Fibroblast of skin of left biceps (primary cell): ENCODE results near the gene APOBEC3B.
"Not testable (repeated sequence)": the region's sequence is repeated elsewhere in the genome, so short reads cannot be mapped to it uniquely, and the experiment has no call there.

Experiments
- DNase-seq, 2 experiments: peaks; one replicate each; pipeline ENCODE4 v3.0.0-alpha.2; 2013; ENCODE audit warnings: low read depth in 2 of 2

Gene APOBEC3B

DNA sequence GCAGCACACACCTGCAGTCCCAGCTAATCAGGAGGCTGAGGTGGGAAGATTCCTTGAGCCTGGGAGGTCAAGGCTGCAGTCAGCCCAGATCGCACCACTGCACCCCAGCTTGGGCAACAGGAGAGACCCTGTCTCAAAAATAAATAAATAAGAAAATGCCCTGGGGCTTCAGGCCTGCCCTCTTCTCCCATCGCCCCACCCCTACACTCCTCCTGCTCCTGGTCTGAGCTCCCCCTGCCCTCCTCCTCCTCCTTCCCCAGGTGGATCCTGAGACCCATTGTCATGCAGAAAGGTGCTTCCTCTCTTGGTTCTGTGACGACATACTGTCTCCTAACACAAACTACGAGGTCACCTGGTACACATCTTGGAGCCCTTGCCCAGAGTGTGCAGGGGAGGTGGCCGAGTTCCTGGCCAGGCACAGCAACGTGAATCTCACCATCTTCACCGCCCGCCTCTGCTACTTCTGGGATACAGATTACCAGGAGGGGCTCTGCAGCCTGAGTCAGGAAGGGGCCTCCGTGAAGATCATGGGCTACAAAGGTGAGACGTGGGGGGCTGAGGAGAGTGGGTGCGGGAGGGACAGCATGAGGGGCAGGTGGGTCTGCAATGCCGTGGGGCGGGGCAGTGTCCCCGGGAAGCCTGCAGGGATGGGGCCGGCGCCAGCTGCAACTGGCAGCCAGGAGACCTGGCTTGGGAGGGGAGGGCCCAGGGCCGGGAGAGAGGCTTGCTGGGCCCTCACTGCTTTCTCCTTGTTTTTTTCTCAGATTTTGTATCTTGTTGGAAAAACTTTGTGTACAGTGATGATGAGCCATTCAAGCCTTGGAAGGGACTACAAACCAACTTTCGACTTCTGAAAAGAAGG lies 49.5 kb downstream of the APOBEC3B start:
- DNase-seq = not testable (repeated sequence)

DNA sequence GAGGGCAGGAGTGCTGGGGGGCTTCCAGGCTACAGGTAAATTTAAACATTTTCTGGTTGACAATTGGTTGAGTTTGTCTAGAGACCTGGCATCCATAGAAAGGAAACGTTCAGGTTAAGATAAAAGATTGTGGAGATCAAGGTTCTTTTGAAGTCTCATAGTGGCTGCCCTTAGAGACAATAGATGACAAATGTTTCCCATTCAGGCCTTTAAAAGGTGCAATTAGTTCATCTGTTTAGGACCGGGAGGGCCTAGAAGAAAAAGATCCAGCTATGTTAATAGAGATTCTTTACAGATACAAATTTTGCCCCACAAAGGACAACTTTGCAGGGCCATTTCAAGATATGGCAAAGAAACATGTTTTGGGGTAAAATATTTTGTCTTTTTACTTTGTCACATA lies 54.9 kb downstream of the APOBEC3B start:
- not testable (repeated sequence) for DNase-seq

DNA sequence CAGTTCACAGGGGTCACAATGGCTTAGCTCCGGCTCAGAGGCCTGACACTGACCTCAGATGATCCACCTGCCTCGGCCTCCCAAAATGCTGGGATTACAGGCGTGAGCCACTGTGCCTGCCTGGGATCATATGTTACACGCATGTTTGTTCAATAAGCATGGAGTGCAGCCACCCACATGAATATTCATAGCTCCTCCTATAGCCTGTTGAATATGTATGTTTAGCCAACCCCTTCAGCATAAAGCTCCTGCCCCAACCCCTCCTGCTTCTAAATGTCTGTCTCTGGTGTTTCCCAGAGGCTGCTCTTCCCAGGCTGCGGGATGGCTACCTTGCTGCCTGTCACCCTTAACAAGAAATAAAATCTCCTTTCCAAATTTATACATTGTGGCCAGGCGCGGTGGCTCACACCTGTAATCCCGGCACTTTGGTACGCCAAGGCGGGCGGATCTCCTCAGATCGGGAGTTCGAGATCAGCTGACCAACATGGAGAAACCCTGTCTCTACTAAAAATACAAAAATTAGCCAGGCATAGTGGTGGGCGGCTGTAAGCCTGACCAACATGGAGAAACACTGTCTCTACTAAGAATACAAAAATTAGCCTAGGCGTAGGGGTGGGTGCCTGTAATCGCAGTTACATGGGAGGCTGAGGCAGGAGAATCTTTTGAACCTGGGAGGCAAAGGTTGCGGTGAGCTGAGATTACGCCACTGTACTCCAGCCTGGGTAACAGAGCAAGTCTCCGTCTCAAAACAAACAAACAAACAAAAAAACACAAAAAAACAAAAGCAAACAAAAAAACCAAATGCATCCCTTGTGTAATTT lies 57.4 kb downstream of the APOBEC3B start:
- no peak for DNase-seq

DNA sequence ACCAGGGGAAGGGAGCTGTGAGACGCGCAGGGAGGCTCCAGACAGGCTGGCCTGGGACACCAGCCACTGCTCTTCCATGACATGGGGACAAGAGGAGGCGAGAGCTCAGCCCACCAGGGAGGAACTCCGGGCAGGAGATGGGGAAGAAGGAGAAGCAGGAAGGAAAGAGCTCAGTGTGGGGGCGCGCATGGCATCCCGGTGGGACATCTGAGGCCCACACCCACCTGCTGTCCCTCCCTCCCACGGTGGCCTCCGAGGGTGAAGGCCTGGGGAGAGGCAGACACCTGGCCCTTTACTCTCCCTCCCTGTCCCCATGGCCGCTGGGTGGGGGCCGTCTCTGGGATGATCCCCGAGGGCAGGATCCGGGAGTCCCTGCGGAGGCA lies 58.0 kb downstream of the APOBEC3B start:
- not testable (repeated sequence) for DNase-seq

DNA sequence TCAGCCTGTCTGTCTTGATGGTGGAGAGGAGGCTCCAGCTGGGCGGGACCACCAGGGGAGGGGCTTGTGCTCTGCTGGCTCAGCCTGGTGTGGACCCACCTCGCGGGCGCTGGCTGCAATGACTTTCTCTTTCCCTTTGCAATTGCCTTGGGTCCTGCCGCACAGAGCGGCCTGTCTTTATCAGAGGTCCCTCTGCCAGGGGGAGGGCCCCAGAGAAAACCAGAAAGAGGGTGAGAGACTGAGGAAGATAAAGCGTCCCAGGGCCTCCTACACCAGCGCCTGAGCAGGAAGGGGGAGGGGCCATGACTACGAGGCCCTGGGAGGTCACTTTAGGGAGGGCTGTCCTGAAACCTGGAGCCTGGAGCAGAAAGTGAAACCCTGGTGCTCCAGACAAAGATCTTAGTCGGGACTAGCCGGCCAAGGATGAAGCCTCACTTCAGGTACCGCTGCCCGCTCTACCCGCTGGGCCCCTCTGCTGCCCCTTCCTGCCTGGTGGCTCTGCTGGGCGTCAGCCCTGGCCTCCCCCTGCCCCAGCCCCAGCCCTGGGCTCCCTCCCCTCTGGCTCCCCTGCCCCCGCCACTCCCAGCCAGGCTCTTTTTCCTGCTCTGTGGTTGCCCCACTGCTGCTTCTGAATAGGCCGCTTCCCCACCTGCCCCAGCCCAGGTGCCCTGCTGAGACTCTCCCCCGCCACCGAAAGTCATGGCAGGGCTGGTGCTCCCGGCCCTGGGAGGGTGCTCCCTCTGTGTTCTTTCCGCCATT lies 58.6 kb downstream of the APOBEC3B start, which contains the start of gene APOBEC3F:
Gene APOBEC3F (plus strand): TSS at position 327 of the 759 bp plus-strand sequence. CDS start 97 bp downstream, at position 424.
- DNase-seq = not testable (repeated sequence)

DNA sequence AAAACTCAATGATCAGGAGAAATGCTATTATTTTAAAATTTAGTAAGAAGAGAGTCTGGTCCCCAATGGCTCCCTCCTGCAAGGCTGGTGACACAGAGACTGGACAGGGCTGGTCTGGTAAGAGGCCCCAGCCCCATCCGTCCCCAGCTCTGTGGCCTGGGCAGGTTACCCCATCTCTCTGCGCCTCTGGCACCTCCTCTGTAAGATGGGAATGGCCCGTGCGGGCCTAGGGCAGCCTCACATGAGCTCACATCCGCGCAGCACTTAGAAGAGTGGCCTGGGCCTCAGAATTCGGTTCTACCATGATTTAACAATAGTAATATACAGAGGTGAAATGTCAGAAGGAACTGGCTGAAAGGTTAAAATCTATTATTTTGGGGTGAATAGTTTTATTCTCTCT lies 59.8 kb downstream of the APOBEC3B start:
- DNase-seq = no peak
